CD1c-positive myeloid dendritic cell (primary cell): ENCODE measurements around the gene SLC19A1.
"Not testable (repeated sequence)": the region's sequence is repeated elsewhere in the genome, so short reads cannot be mapped to it uniquely, and the experiment has no call there.

Experiments
- DNase-seq: peaks from one replicate; pipeline ENCODE4 v3.0.0-alpha.2; 2016; ENCODE audit errors: extremely low spot score

The SLC19A1 gene

GRCh38 chr21:45506241-45506817, 35.9 kb downstream of the SLC19A1 start:
- no peak for DNase-seq

GRCh38 chr21:45505416-45506021, 36.7 kb downstream of the SLC19A1 start:
- no peak for DNase-seq

GRCh38 chr21:45504516-45505415, 37.5 kb downstream of the SLC19A1 start:
- no peak for DNase-seq

GRCh38 chr21:45504021-45504515, 38.2 kb downstream of the SLC19A1 start:
- no peak for DNase-seq

GRCh38 chr21:45503226-45503625, 39.0 kb downstream of the SLC19A1 start:
- DNase-seq: not testable (repeated sequence)

GRCh38 chr21:45502600-45502999, 39.6 kb downstream of the SLC19A1 start:
- DNase-seq: no peak

GRCh38 chr21:45502006-45502345, 40.3 kb downstream of the SLC19A1 start:
- DNase-seq: no peak

- DNase-seq: not testable (repeated sequence)
These were observed 40.9 kb downstream of the SLC19A1 start for GRCh38 chr21:45501081-45502005.

- DNase-seq: no peak
These were observed 42.2 kb downstream of the SLC19A1 start for GRCh38 chr21:45499970-45500577.

- no peak for DNase-seq
These were observed 43.0 kb downstream of the SLC19A1 start for GRCh38 chr21:45499201-45499750.

- DNase-seq: no peak
These were observed 43.6 kb downstream of the SLC19A1 start for GRCh38 chr21:45498646-45499000.

- DNase-seq: no peak
These were observed 44.2 kb downstream of the SLC19A1 start for GRCh38 chr21:45497846-45498645.

- DNase-seq: no peak
These were observed 45.0 kb downstream of the SLC19A1 start for GRCh38 chr21:45496968-45497845.

- DNase-seq: no peak
These were observed 45.9 kb downstream of the SLC19A1 start for GRCh38 chr21:45496151-45496967.

- no peak for DNase-seq
These were observed 47.2 kb downstream of the SLC19A1 start for GRCh38 chr21:45494851-45495680.

GRCh38 chr21:45494135-45494850, 47.9 kb downstream of the SLC19A1 start:
- no peak for DNase-seq
